PC-3 (cell line): Measurements from ENCODE around the gene MAP7. TPM values are rescaled to one million over a fixed set of nuclear protein-coding genes. Genes with fewer than 3 reads are reported as not detected.
"Not testable (repeated sequence)": the region's sequence is repeated elsewhere in the genome, so short reads cannot be mapped to it uniquely, and the experiment has no call there.

Experiments
- ATAC-seq: fragments of 200-7000 bp; cut with Tn5 transposase; 2 replicates; pipeline ENCODE4 v1.9.1; 2020; ENCODE audit warnings: mild to moderate bottlenecking, moderate library complexity
- BruUV-seq: library from RNA; stranded (reverse); fragments of 400-500 nt; replicated peaks from 2 replicates; lab custom pipeline; 2021; lab: Mats Ljungman, UMichigan
- CTCF ChIA-PET: fragments of 300-600 bp; sonication (Branson Sonifier 250); formaldehyde crosslinking; loops from one replicate; lab custom pipeline; 2022; ENCODE audit warnings: antibody characterized with exemption; lab: Charles Lee
- POLR2A ChIA-PET: fragments of 300-600 bp; sonication (Branson Sonifier 250); formaldehyde crosslinking; loops from one replicate; lab custom pipeline; 2022; ENCODE audit warnings: antibody characterized with exemption; ENCODE audit not compliant: unreplicated experiment; lab: Charles Lee
- DNase-seq: peaks from one replicate; pipeline ENCODE4 v3.0.0-alpha.2; 2015
- H2AFZ ChIP-seq: fragments of 300-600 bp; sonication (generic); 2 replicates; pipeline ENCODE4 v1.6.0; 2016; ENCODE audit warnings: antibody characterized with exemption, low read length
- H3F3A ChIP-seq: fragments of 300-600 bp; sonication (generic); one replicate; pipeline ENCODE4 v1.6.0; 2017; ENCODE audit warnings: antibody characterized with exemption, low read length, control low read depth, mild to moderate bottlenecking; ENCODE audit not compliant: unreplicated experiment
- H3K27ac ChIP-seq: fragments of 300-600 bp; sonication (generic); 2 replicates; pipeline ENCODE4 v1.5.1; 2016; ENCODE audit warnings: mild to moderate bottlenecking, low read length
- H3K27me3 ChIP-seq: fragments of 300-600 bp; sonication (generic); 2 replicates; pipeline ENCODE4 v1.6.1; 2016; ENCODE audit warnings: low read length, mixed read lengths
- H3K36me3 ChIP-seq: fragments of 300-600 bp; sonication (generic); 2 replicates; pipeline ENCODE4 v1.6.1; 2016; ENCODE audit warnings: low read depth, mixed run types, low read length, mixed read lengths
- H3K4me1 ChIP-seq: fragments of 300-600 bp; sonication (generic); 2 replicates; pipeline ENCODE4 v1.5.1; 2016; ENCODE audit warnings: low read length; ENCODE audit not compliant: insufficient read depth
- H3K4me2 ChIP-seq: fragments of 300-600 bp; sonication (generic); 2 replicates; pipeline ENCODE4 v1.6.0; 2016; ENCODE audit warnings: low read length
- H3K4me3 ChIP-seq: fragments of 300-600 bp; sonication (generic); 2 replicates; pipeline ENCODE4 v1.5.1; 2016; ENCODE audit warnings: mild to moderate bottlenecking, low read length, mixed read lengths
- H3K79me2 ChIP-seq: fragments of 300-600 bp; sonication (generic); 2 replicates; pipeline ENCODE4 v1.6.1; 2017; ENCODE audit warnings: low read length, mixed read lengths
- H3K9ac ChIP-seq: fragments of 300-600 bp; sonication (generic); 2 replicates; pipeline ENCODE4 v1.6.0; 2016; ENCODE audit warnings: mild to moderate bottlenecking, low read length
- H3K9me2 ChIP-seq: fragments of 300-600 bp; sonication (generic); replicated peaks from 2 replicates; pipeline ENCODE4 v1.6.1; 2016; ENCODE audit warnings: mixed run types, low read length, mixed read lengths
- H3K9me3 ChIP-seq: fragments of 300-600 bp; sonication (generic); 2 replicates; pipeline ENCODE4 v1.6.1; 2016; ENCODE audit warnings: low read length, mixed read lengths
- H4K20me1 ChIP-seq: fragments of 300-600 bp; sonication (generic); 2 replicates; pipeline ENCODE4 v1.6.1; 2016; ENCODE audit warnings: low read length, mixed read lengths
- EZH2 ChIP-seq: fragments of 300-600 bp; sonication (generic); IDR thresholded peaks from one replicate; pipeline ENCODE4 v1.6.1; 2017; ENCODE audit warnings: antibody characterized with exemption, mild to moderate bottlenecking, low read length; ENCODE audit not compliant: unreplicated experiment
- EZH2phosphoT487 ChIP-seq: fragments of 300-600 bp; sonication (generic); IDR thresholded peaks from 2 replicates; pipeline ENCODE4 v1.6.1; 2018; ENCODE audit warnings: mild to moderate bottlenecking, antibody characterized with exemption, low read length, borderline replicate concordance
- intact Hi-C: fragments of 100-400 bp; cut with micrococcal nuclease; formaldehyde crosslinking; loops from 2 replicates; pipeline ENCODE4 v1.9.0; 2023
- total RNA-seq: library from RNA; depleted of rRNA; stranded (reverse); fragments of >200 nt; gene quantifications from 2 replicates; pipeline ENCODE4 v1.2.3, GENCODE V29; 2014
- TF ChIP-seq, protein P1 (sequence below): fragments of 300-600 bp; sonication (generic); conservative IDR thresholded peaks from 2 replicates; pipeline ENCODE4 v1.5.1; 2017; ENCODE audit warnings: antibody characterized with exemption, low read depth, mild to moderate bottlenecking, low read length

Gene MAP7
- total RNA-seq, 1 experiment from 2014 or later: 13.9 TPM

DNA sequence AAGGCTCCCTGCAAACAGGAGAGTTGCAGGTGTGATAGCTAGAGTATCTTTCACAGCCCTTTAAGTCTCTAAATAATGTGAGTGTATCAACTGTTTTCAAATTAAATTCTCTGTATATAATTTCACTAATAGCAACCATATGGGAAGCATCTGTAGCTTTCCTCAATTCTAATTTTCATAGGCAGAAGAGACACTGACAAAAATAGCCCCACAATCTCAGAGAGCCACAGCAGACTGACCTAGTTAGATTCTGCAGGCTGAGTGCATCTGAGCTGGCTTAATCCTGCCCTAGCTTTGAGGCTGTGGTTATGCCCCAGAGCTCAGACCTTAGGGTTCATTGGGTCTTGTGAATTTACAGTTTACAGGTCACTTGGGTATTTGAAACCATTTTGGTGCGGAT, 63.9 kb downstream of the MAP7 start:
- POLR2A ChIA-PET: no interaction called here
- Histone ChIP-seq H3K4me3 (no peak overlapping the region), H3K9me2 (no peaks in the 10 kb centered on the region), H4K20me1 (no peaks in the 10 kb centered on the region), H3K9me3 (no peaks in the 10 kb centered on the region), H3K36me3 (no peaks in the 10 kb centered on the region), H3K9ac (no peak overlapping the region), H3K4me1 (no peaks in the 10 kb centered on the region), H3K4me2 (no peak overlapping the region), H3K79me2 (no peaks in the 10 kb centered on the region), H3F3A (no peaks in the 10 kb centered on the region), H3K27me3 (no peaks in the 10 kb centered on the region), H3K27ac (no peak overlapping the region), H2AFZ (no peak overlapping the region)
- CTCF ChIA-PET: no interaction called here
- TF ChIP-seq EZH2phosphoT487 (no peak), EZH2 (no peak)
- TF ChIP-seq, protein P1, sequence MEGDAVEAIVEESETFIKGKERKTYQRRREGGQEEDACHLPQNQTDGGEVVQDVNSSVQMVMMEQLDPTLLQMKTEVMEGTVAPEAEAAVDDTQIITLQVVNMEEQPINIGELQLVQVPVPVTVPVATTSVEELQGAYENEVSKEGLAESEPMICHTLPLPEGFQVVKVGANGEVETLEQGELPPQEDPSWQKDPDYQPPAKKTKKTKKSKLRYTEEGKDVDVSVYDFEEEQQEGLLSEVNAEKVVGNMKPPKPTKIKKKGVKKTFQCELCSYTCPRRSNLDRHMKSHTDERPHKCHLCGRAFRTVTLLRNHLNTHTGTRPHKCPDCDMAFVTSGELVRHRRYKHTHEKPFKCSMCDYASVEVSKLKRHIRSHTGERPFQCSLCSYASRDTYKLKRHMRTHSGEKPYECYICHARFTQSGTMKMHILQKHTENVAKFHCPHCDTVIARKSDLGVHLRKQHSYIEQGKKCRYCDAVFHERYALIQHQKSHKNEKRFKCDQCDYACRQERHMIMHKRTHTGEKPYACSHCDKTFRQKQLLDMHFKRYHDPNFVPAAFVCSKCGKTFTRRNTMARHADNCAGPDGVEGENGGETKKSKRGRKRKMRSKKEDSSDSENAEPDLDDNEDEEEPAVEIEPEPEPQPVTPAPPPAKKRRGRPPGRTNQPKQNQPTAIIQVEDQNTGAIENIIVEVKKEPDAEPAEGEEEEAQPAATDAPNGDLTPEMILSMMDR: no peak
- ATAC-seq: no peak
- intact Hi-C loops: no loop called here
- no peak for DNase-seq
- no TSS peak for BruUV-seq

GRCh38 chr6:136483906-136484305, 66.3 kb downstream of the MAP7 start:
- ChIA-PET CTCF (no interaction called here), POLR2A (no interaction called here)
- Histone ChIP-seq H4K20me1 (no peaks in the 10 kb centered on the region), H3K9me3 (no peaks in the 10 kb centered on the region), H3K79me2 (peaks cover 1% of the 10 kb centered on the region; the same call in 1 of the 2 replicates), H3K9ac (no peak overlapping the region), H3K9me2 (no peaks in the 10 kb centered on the region), H3K27me3 (no peaks in the 10 kb centered on the region), H3K4me3 (no peak overlapping the region), H3F3A (no peaks in the 10 kb centered on the region), H3K4me2 (no peak overlapping the region), H3K4me1 (no peaks in the 10 kb centered on the region), H2AFZ (no peak overlapping the region), H3K36me3 (no peaks in the 10 kb centered on the region), H3K27ac (no peak overlapping the region)
- no peak for TF ChIP-seq EZH2phosphoT487
- TF ChIP-seq, protein P1: no peak
- no peak for TF ChIP-seq EZH2
- intact Hi-C loops: no loop called here
- no peak for DNase-seq
- no TSS peak for BruUV-seq
- ATAC-seq: no peak

DNA sequence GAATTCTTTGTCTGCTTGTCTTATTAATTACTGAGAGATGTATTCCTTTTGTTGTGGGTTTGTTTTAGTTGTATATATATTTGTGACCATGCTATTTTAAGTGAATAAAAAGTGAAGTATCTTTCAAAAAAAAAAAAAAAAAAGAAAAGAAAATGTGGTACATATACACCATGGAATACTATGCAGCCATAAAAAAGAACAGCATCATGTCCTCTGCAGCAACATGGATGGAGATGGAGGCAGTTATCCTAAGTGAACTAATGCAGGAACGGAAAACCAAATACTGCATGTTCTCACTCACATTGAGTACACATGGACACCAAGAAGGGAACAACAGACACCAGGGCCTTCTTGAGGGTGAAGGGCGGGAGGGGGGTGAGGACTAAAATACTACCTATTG, 67.2 kb downstream of the MAP7 start:
- H4K20me1 ChIP-seq, H3F3A ChIP-seq, CTCF ChIA-PET, H3K4me1 ChIP-seq, H3K9me2 ChIP-seq, H3K27ac ChIP-seq, H3K4me3 ChIP-seq, DNase-seq, H3K9ac ChIP-seq, POLR2A ChIA-PET, H3K27me3 ChIP-seq, H3K9me3 ChIP-seq, intact Hi-C loops, ATAC-seq, BruUV-seq, H3K36me3 ChIP-seq, H3K4me2 ChIP-seq, H2AFZ ChIP-seq: not testable (repeated sequence)
- H3K79me2 ChIP-seq: peaks cover 10% of the 10 kb centered on the region; the same call in 1 of the 2 replicates
